ENCODE data around the gene SERPINF2.
"Not testable (repeated sequence)": the region's sequence is repeated elsewhere in the genome, so short reads cannot be mapped to it uniquely, and the experiment has no call there.

SERPINF2 gene

GRCh38 chr17:1767358-1767757 lies 24.7 kb downstream of the SERPINF2 start:
- H3K4me1 Mint-ChIP-seq (ENCODE audit: low read depth), result peaks cover 55% of the 10 kb centered on the region
- H3K27ac Mint-ChIP-seq, result peak overlapping the region; percentile 67
- no peaks in the 10 kb centered on the region for H3K36me3 Mint-ChIP-seq (ENCODE audit: low read depth)
- H3K9me3 Mint-ChIP-seq, result no peaks in the 10 kb centered on the region
- no peak overlapping the region for H3K4me3 Mint-ChIP-seq
- no peaks in the 10 kb centered on the region for H3K27me3 Mint-ChIP-seq
- intact Hi-C loops (cut with micrococcal nuclease), result no loop called here

- peak overlapping the region; percentile 11 for H3K27ac Mint-ChIP-seq
- intact Hi-C loops (cut with micrococcal nuclease), result no loop called here
- H3K36me3 Mint-ChIP-seq (ENCODE audit: low read depth), result peaks cover 24% of the 10 kb centered on the region
- H3K4me1 Mint-ChIP-seq (ENCODE audit: low read depth), result peaks cover 52% of the 10 kb centered on the region
- no peaks in the 10 kb centered on the region for H3K27me3 Mint-ChIP-seq
- H3K9me3 Mint-ChIP-seq, result no peaks in the 10 kb centered on the region
- H3K4me3 Mint-ChIP-seq, result no peak overlapping the region
Observed at GRCh38 chr17:1769822-1770477, 27.3 kb downstream of the SERPINF2 start.

GRCh38 chr17:1773000-1773695 lies 30.5 kb downstream of the SERPINF2 start:
- Mint-ChIP-seq H3K27ac (peak overlapping the region; percentile 79), H3K4me3 (peak overlapping the region; percentile 71), H3K4me1 (ENCODE audit: low read depth) (peaks cover 46% of the 10 kb centered on the region), H3K36me3 (ENCODE audit: low read depth) (peaks cover 55% of the 10 kb centered on the region)
- H3K27me3 Mint-ChIP-seq; H3K9me3 Mint-ChIP-seq; intact Hi-C loops (cut with micrococcal nuclease): not testable (repeated sequence)

GRCh38 chr17:1773696-1774181 lies 31.1 kb downstream of the SERPINF2 start:
- peaks cover 61% of the 10 kb centered on the region for H3K36me3 Mint-ChIP-seq (ENCODE audit: low read depth)
- intact Hi-C loops (cut with micrococcal nuclease), result no loop called here

GRCh38 chr17:1774390-1775176 lies 31.9 kb downstream of the SERPINF2 start:
- Mint-ChIP-seq H3K27ac (peak overlapping the region; percentile 79), H3K4me1 (ENCODE audit: low read depth) (peaks cover 43% of the 10 kb centered on the region), H3K27me3 (no peaks in the 10 kb centered on the region), H3K36me3 (ENCODE audit: low read depth) (peaks cover 69% of the 10 kb centered on the region), H3K9me3 (no peaks in the 10 kb centered on the region), H3K4me3 (peak overlapping the region; percentile 30)
- intact Hi-C loops (cut with micrococcal nuclease), result no loop called here

More at GRCh38 chr17:1773696-1774181, 31.1 kb downstream of the SERPINF2 start:
- Mint-ChIP-seq H3K27me3 (no peaks in the 10 kb centered on the region), H3K4me1 (ENCODE audit: low read depth) (peaks cover 46% of the 10 kb centered on the region), H3K4me3 (no peak overlapping the region), H3K9me3 (no peaks in the 10 kb centered on the region), H3K27ac (peak overlapping the region; percentile 79)

- Mint-ChIP-seq H3K27me3 (no peaks in the 10 kb centered on the region), H3K27ac (no peak overlapping the region), H3K4me3 (no peak overlapping the region), H3K9me3 (no peaks in the 10 kb centered on the region), H3K4me1 (ENCODE audit: low read depth) (peaks cover 28% of the 10 kb centered on the region), H3K36me3 (ENCODE audit: low read depth) (peaks cover 85% of the 10 kb centered on the region)
- intact Hi-C loops (cut with micrococcal nuclease), result no loop called here
Observed at GRCh38 chr17:1776328-1776727, 33.7 kb downstream of the SERPINF2 start.

GRCh38 chr17:1776857-1777256 lies 34.2 kb downstream of the SERPINF2 start:
- Mint-ChIP-seq H3K4me1 (ENCODE audit: low read depth) (peaks cover 25% of the 10 kb centered on the region), H3K9me3 (no peaks in the 10 kb centered on the region), H3K36me3 (ENCODE audit: low read depth) (peaks cover 91% of the 10 kb centered on the region), H3K4me3 (no peak overlapping the region), H3K27me3 (no peaks in the 10 kb centered on the region), H3K27ac (no peak overlapping the region)
- intact Hi-C loops (cut with micrococcal nuclease), result no loop called here

- Mint-ChIP-seq H3K27ac (no peak overlapping the region), H3K4me1 (ENCODE audit: low read depth) (peaks cover 28% of the 10 kb centered on the region), H3K9me3 (no peaks in the 10 kb centered on the region), H3K36me3 (ENCODE audit: low read depth) (peaks cover 78% of the 10 kb centered on the region), H3K27me3 (no peaks in the 10 kb centered on the region), H3K4me3 (no peak overlapping the region)
- intact Hi-C loops (cut with micrococcal nuclease), result loop anchor here (5.0 kb wide), 1 partner anchor 42 kb away; no protein-coding TSS in a partner anchor
Observed at GRCh38 chr17:1779571-1780131, 37.0 kb downstream of the SERPINF2 start.

- no peaks in the 10 kb centered on the region for H3K9me3 Mint-ChIP-seq
- intact Hi-C loops (cut with micrococcal nuclease), result loop anchor here (2.0 to 5.0 kb wide), 2 partner anchors 45 to 65 kb away; no protein-coding TSS in a partner anchor
- H3K27me3 Mint-ChIP-seq, result no peaks in the 10 kb centered on the region
- H3K36me3 Mint-ChIP-seq (ENCODE audit: low read depth), result peaks cover 70% of the 10 kb centered on the region
- H3K4me1 Mint-ChIP-seq (ENCODE audit: low read depth), result peaks cover 44% of the 10 kb centered on the region
- H3K4me3 Mint-ChIP-seq, result peak overlapping the region; percentile 69
- H3K27ac Mint-ChIP-seq, result peak overlapping the region; percentile 98
Observed at GRCh38 chr17:1782171-1782567, 39.5 kb downstream of the SERPINF2 start.

- Mint-ChIP-seq H3K9me3 (no peaks in the 10 kb centered on the region), H3K27me3 (no peaks in the 10 kb centered on the region), H3K4me1 (ENCODE audit: low read depth) (peaks cover 50% of the 10 kb centered on the region), H3K4me3 (peak overlapping the region; percentile 70), H3K36me3 (ENCODE audit: low read depth) (peaks cover 64% of the 10 kb centered on the region), H3K27ac (peak overlapping the region; percentile 98)
- intact Hi-C loops (cut with micrococcal nuclease), result loop anchor here (2.0 to 5.0 kb wide), 2 partner anchors 46 to 66 kb away; no protein-coding TSS in a partner anchor
Observed at GRCh38 chr17:1783271-1783670, 40.6 kb downstream of the SERPINF2 start.

- peaks cover 50% of the 10 kb centered on the region for H3K4me1 Mint-ChIP-seq (ENCODE audit: low read depth)
- peak overlapping the region; percentile 70 for H3K4me3 Mint-ChIP-seq
- no peaks in the 10 kb centered on the region for H3K9me3 Mint-ChIP-seq
- intact Hi-C loops (cut with micrococcal nuclease), result loop anchor here (2.0 to 5.0 kb wide), 2 partner anchors 47 to 67 kb away; no protein-coding TSS in a partner anchor
- H3K27ac Mint-ChIP-seq, result peak overlapping the region; percentile 98
- H3K27me3 Mint-ChIP-seq, result no peaks in the 10 kb centered on the region
- peaks cover 56% of the 10 kb centered on the region for H3K36me3 Mint-ChIP-seq (ENCODE audit: low read depth)
Observed at GRCh38 chr17:1783834-1784611, 41.4 kb downstream of the SERPINF2 start.

GRCh38 chr17:1785930-1786329 lies 43.3 kb downstream of the SERPINF2 start:
- intact Hi-C loops (cut with micrococcal nuclease), result loop anchor here (5.0 kb wide), 1 partner anchor 41 kb away; the partner anchor contains the start of gene SMYD4
- H3K36me3 Mint-ChIP-seq (ENCODE audit: low read depth), result peaks cover 38% of the 10 kb centered on the region
- no peaks in the 10 kb centered on the region for H3K9me3 Mint-ChIP-seq
- H3K4me3 Mint-ChIP-seq, result no peak overlapping the region
- H3K27me3 Mint-ChIP-seq, result no peaks in the 10 kb centered on the region
- peaks cover 50% of the 10 kb centered on the region for H3K4me1 Mint-ChIP-seq (ENCODE audit: low read depth)
- peak overlapping the region; percentile 75 for H3K27ac Mint-ChIP-seq

GRCh38 chr17:1786708-1787107 lies 44.0 kb downstream of the SERPINF2 start:
- Mint-ChIP-seq H3K9me3 (no peaks in the 10 kb centered on the region), H3K27ac (peak overlapping the region; percentile 75), H3K4me1 (ENCODE audit: low read depth) (peaks cover 48% of the 10 kb centered on the region), H3K27me3 (no peaks in the 10 kb centered on the region), H3K36me3 (ENCODE audit: low read depth) (peaks cover 31% of the 10 kb centered on the region), H3K4me3 (no peak overlapping the region)
- intact Hi-C loops (cut with micrococcal nuclease), result loop anchor here (5.0 kb wide), 1 partner anchor 41 kb away; the partner anchor contains the start of gene SMYD4

All from dendritic cell treated with granulocyte-macrophage colony-stimulating factor and Interleukin-4, amounts not matched to agents 40 ng/mL and 50 ng/mL, for 4 days (primary cell).